ENCODE data around the gene SGMS1. TPM values are rescaled to one million over a fixed set of nuclear protein-coding genes. Genes with fewer than 3 reads are reported as not detected.

Gene SGMS1
- total RNA-seq, 1 donor from 2014 or later, result 25.6 TPM

DNA sequence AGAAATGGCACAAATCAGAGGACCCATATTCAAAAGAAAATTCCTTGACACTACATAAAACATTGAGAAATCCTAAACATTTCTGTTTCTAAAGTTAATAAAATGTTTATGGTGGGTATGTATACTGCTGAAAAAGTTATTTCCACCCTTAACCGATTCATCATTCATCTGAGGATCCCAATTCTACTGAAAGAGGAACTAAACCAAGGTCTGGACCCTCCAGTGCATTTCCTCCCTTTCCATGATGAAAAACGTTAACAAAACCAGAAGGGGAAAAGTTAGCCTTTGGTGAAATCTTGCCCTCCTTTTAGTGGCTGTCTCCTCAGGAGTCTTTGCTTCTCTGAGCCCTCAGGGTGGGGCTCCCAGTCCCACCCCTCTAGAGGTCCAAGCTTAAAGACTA is 227.9 kb downstream of the SGMS1 start:
- FAIRE-seq (no peak), DNase-seq (ENCODE audit: low read depth) (no peak)
- Mint-ChIP-seq H3K4me3 (ENCODE audit: unreplicated experiment) (no peak overlapping the region), H3K27me3 (ENCODE audit: low read depth, unreplicated experiment) (no peaks in the 10 kb centered on the region), H3K9me3 (ENCODE audit: unreplicated experiment) (peaks cover 3% of the 10 kb centered on the region), H3K4me1 (ENCODE audit: low read depth, unreplicated experiment) (peaks cover 32% of the 10 kb centered on the region), H3K27ac (ENCODE audit: unreplicated experiment) (no peak overlapping the region), H3K36me3 (ENCODE audit: low read depth, unreplicated experiment) (no peaks in the 10 kb centered on the region)
- H3K4me3 ChIP-seq (ENCODE audit: insufficient read depth, low read depth, low read length), result no peak overlapping the region
- H3K27me3 ChIP-seq (ENCODE audit: insufficient read depth, low read length), result no peaks in the 10 kb centered on the region
- no peak overlapping the region for H2AFZ ChIP-seq (ENCODE audit: low read depth, low read length)
- no peaks in the 10 kb centered on the region for H3K36me3 ChIP-seq (ENCODE audit: insufficient read depth, low read length)
- H3K79me2 ChIP-seq (ENCODE audit: insufficient read depth, low read length), result peaks cover 42% of the 10 kb centered on the region
- H3K27ac ChIP-seq (ENCODE audit: low read depth, low read length), result no peak overlapping the region
- H3K9me3 ChIP-seq (ENCODE audit: insufficient read depth, low read depth, low read length), result no peaks in the 10 kb centered on the region
- no peak overlapping the region for H3K9ac ChIP-seq (ENCODE audit: low read length)
- H3K4me1 ChIP-seq (ENCODE audit: insufficient read depth, low read length), result peaks cover 25% of the 10 kb centered on the region
- peaks cover 17% of the 10 kb centered on the region for H4K20me1 ChIP-seq (ENCODE audit: insufficient read depth, low read length)
- no peak overlapping the region for H3K4me2 ChIP-seq (ENCODE audit: low read length)
- TF ChIP-seq, protein P1, sequence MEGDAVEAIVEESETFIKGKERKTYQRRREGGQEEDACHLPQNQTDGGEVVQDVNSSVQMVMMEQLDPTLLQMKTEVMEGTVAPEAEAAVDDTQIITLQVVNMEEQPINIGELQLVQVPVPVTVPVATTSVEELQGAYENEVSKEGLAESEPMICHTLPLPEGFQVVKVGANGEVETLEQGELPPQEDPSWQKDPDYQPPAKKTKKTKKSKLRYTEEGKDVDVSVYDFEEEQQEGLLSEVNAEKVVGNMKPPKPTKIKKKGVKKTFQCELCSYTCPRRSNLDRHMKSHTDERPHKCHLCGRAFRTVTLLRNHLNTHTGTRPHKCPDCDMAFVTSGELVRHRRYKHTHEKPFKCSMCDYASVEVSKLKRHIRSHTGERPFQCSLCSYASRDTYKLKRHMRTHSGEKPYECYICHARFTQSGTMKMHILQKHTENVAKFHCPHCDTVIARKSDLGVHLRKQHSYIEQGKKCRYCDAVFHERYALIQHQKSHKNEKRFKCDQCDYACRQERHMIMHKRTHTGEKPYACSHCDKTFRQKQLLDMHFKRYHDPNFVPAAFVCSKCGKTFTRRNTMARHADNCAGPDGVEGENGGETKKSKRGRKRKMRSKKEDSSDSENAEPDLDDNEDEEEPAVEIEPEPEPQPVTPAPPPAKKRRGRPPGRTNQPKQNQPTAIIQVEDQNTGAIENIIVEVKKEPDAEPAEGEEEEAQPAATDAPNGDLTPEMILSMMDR (IDR thresholded peaks at IDR 0.05; ENCODE audit: insufficient read depth, low read depth, low read length), result no peak
- no peak for TF ChIP-seq EZH2 (IDR thresholded peaks at IDR 0.05; ENCODE audit: insufficient read depth, low read length)

DNA sequence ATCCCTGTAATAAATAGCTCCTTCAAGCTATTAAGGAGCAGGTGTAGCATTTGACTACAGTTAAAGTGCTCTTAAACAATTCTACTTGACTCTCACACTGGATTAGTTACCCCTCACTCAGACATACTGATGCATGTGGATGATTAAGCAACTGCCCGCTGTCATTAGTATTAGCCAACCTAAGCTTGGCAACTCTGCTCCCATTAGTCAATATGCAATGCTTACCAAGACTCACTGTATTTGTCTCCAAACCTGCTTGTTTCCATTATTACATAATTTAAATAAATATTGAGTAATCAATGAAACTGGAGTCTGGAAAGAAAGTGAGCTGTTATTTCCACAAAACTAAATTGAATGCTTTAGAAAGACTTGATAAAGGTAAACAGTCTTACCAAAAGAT is 228.5 kb downstream of the SGMS1 start:
- no peak overlapping the region for H3K4me2 ChIP-seq (ENCODE audit: low read length)
- no peak for FAIRE-seq

DNA sequence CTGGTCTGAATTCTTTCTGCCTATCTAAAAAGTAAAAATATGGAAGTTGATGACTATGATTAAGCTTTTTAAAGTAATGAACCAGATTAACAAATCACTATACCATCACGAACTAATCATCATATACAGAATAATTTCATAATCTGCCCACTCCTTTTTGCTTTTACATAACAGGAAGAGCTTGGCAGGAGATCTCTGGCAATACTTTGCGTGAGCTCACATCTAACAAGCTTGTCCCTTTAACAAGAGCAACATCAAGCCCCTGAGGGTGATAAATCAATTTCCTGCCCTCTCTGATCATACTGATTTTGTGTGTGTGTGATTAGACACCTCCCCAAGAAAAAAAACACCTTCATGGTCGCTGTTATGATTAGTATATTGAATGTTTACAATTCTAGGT is 228.9 kb downstream of the SGMS1 start:
- peaks cover 37% of the 10 kb centered on the region for H3K79me2 ChIP-seq (ENCODE audit: insufficient read depth, low read length)
- Mint-ChIP-seq H3K36me3 (ENCODE audit: low read depth, unreplicated experiment) (no peaks in the 10 kb centered on the region), H3K4me1 (ENCODE audit: low read depth, unreplicated experiment) (peaks cover 32% of the 10 kb centered on the region)

More for the DNA sequence above, 228.5 kb downstream of the SGMS1 start:
- H3K27ac ChIP-seq (ENCODE audit: low read depth, low read length), result no peak overlapping the region
- H3K36me3 Mint-ChIP-seq (ENCODE audit: low read depth, unreplicated experiment), result no peaks in the 10 kb centered on the region
- no peak overlapping the region for H3K4me3 ChIP-seq (ENCODE audit: insufficient read depth, low read depth, low read length)
- H3K4me1 Mint-ChIP-seq (ENCODE audit: low read depth, unreplicated experiment), result peaks cover 32% of the 10 kb centered on the region
- peaks cover 3% of the 10 kb centered on the region for H3K9me3 Mint-ChIP-seq (ENCODE audit: unreplicated experiment)
- no peak overlapping the region for H2AFZ ChIP-seq (ENCODE audit: low read depth, low read length)
- no peak for TF ChIP-seq EZH2 (IDR thresholded peaks at IDR 0.05; ENCODE audit: insufficient read depth, low read length)
- TF ChIP-seq, protein P1 (IDR thresholded peaks at IDR 0.05; ENCODE audit: insufficient read depth, low read depth, low read length), result no peak
- H3K27me3 Mint-ChIP-seq (ENCODE audit: low read depth, unreplicated experiment), result no peaks in the 10 kb centered on the region
- no peaks in the 10 kb centered on the region for H3K27me3 ChIP-seq (ENCODE audit: insufficient read depth, low read length)
- H3K9ac ChIP-seq (ENCODE audit: low read length), result no peak overlapping the region
- H4K20me1 ChIP-seq (ENCODE audit: insufficient read depth, low read length), result peaks cover 18% of the 10 kb centered on the region
- H3K79me2 ChIP-seq (ENCODE audit: insufficient read depth, low read length), result peaks cover 37% of the 10 kb centered on the region
- no peak overlapping the region for H3K4me3 Mint-ChIP-seq (ENCODE audit: unreplicated experiment)
- H3K9me3 ChIP-seq (ENCODE audit: insufficient read depth, low read depth, low read length), result no peaks in the 10 kb centered on the region
- H3K36me3 ChIP-seq (ENCODE audit: insufficient read depth, low read length), result no peaks in the 10 kb centered on the region
- H3K27ac Mint-ChIP-seq (ENCODE audit: unreplicated experiment), result no peak overlapping the region
- peak; percentile 29 for DNase-seq (ENCODE audit: low read depth)
- peaks cover 25% of the 10 kb centered on the region for H3K4me1 ChIP-seq (ENCODE audit: insufficient read depth, low read length)

More for the DNA sequence above, 228.9 kb downstream of the SGMS1 start:
- H4K20me1 ChIP-seq (ENCODE audit: insufficient read depth, low read length), result peaks cover 18% of the 10 kb centered on the region
- no peak overlapping the region for H3K9ac ChIP-seq (ENCODE audit: low read length)
- no peaks in the 10 kb centered on the region for H3K27me3 ChIP-seq (ENCODE audit: insufficient read depth, low read length)
- Mint-ChIP-seq H3K27me3 (ENCODE audit: low read depth, unreplicated experiment) (no peaks in the 10 kb centered on the region), H3K9me3 (ENCODE audit: unreplicated experiment) (peaks cover 3% of the 10 kb centered on the region), H3K4me3 (ENCODE audit: unreplicated experiment) (no peak overlapping the region), H3K27ac (ENCODE audit: unreplicated experiment) (no peak overlapping the region)
- H3K4me1 ChIP-seq (ENCODE audit: insufficient read depth, low read length), result peaks cover 25% of the 10 kb centered on the region
- no peak for DNase-seq (ENCODE audit: low read depth)
- H3K4me2 ChIP-seq (ENCODE audit: low read length), result no peak overlapping the region
- H3K4me3 ChIP-seq (ENCODE audit: insufficient read depth, low read depth, low read length), result no peak overlapping the region
- TF ChIP-seq, protein P1 (IDR thresholded peaks at IDR 0.05; ENCODE audit: insufficient read depth, low read depth, low read length), result no peak
- TF ChIP-seq EZH2 (IDR thresholded peaks at IDR 0.05; ENCODE audit: insufficient read depth, low read length), result no peak
- no peak for FAIRE-seq
- no peak overlapping the region for H3K27ac ChIP-seq (ENCODE audit: low read depth, low read length)
- no peaks in the 10 kb centered on the region for H3K36me3 ChIP-seq (ENCODE audit: insufficient read depth, low read length)
- no peaks in the 10 kb centered on the region for H3K9me3 ChIP-seq (ENCODE audit: insufficient read depth, low read depth, low read length)
- H2AFZ ChIP-seq (ENCODE audit: low read depth, low read length), result no peak overlapping the region
